ENCODE results near the gene BRAF. TPM values are rescaled to one million over a fixed set of nuclear protein-coding genes. Genes with fewer than 3 reads are reported as not detected.

BRAF gene
- total and polyA plus RNA-seq, 11 donors: 6.7 to 33.5 (median 23.4) TPM

DNA sequence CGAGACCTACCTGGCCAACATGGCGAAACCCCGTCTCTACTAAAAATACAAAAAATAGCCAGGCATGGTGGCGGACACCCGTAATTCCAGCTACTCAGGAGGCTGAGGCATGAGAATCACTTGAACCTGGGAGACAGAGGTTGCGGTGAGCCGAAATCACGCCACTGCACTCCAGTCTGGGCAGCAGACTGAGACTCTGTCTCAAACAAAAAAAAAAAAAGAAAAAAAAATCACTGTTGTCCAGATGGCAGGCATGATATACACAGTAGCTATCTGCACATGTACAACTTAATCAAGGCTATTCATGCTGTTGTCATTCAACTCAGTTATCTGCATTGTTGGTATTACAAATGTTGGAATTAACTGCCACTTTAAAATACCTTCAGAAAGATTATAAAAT is 55.3 kb downstream of the BRAF start:
- H3K27ac ChIP-seq: no peak overlapping the region
- DNase-seq: no peak
- TF ChIP-seq, protein P1, sequence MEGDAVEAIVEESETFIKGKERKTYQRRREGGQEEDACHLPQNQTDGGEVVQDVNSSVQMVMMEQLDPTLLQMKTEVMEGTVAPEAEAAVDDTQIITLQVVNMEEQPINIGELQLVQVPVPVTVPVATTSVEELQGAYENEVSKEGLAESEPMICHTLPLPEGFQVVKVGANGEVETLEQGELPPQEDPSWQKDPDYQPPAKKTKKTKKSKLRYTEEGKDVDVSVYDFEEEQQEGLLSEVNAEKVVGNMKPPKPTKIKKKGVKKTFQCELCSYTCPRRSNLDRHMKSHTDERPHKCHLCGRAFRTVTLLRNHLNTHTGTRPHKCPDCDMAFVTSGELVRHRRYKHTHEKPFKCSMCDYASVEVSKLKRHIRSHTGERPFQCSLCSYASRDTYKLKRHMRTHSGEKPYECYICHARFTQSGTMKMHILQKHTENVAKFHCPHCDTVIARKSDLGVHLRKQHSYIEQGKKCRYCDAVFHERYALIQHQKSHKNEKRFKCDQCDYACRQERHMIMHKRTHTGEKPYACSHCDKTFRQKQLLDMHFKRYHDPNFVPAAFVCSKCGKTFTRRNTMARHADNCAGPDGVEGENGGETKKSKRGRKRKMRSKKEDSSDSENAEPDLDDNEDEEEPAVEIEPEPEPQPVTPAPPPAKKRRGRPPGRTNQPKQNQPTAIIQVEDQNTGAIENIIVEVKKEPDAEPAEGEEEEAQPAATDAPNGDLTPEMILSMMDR (IDR thresholded peaks at IDR 0.05): no peak
- TF ChIP-seq POLR2A (IDR thresholded peaks at IDR 0.05): no peak
- H3K9me3 ChIP-seq: no peaks in the 10 kb centered on the region
- H3K4me1 ChIP-seq: peaks cover 0 to 16% (median 0%) of the 10 kb centered on the region in 12 donors
- H3K36me3 ChIP-seq: no peaks in the 10 kb centered on the region
- no peaks in the 10 kb centered on the region for H3K27me3 ChIP-seq
- WGBS, 4 donors: 93 to 99% (median 97%) methylated on average over 8 of the region's 8 CpGs
- intact Hi-C loops (cut with DNase I): no loop called here
- H3K4me3 ChIP-seq: no peak overlapping the region
- no peak for ATAC-seq

DNA sequence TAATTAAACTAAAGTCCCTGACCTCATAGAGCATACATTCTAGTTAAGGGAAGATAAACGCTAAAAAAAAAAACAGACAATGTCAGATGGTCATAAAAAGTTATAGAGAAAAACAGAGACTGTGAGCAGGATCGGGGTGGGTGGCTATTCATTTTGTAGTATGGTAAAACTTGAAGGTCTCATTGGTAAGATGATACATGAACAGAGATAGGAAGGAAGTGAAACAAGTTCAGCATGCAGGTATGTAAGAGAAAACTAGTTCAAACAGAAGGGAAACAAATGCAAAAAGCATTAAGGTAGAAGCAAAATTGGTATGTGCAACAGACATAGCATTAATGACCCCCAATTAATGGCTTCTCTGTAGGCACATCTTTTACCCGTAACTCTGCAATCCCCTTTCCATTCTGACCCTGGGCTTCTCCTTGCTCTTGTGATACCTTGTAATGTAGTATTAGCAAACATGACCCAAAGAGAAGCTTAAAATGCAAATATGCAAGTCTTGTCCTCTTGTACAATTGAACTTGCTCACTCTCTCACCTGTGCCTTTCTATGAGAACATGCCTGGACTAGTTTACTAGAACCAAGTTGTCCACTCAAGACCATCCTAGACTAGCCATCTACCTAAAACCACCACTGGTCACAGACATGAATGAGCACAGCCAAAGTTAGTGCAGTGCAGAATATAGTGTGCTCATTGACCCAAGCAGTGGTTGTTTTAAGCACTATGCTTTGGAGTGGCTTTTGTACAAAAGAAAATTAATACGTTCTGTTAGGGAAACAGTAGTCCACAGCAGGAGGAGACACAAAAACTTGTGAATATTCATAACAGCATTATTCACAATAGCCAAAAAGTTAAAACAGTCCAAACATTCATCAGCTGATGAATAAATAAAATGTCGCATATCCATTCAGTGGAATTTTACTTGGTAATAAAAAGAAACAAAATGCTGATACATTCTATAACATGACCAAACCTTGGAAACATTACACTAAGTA is 57.0 kb downstream of the BRAF start:
- Histone ChIP-seq H3K27me3 (no peaks in the 10 kb centered on the region), H3K9me3 (no peaks in the 10 kb centered on the region), H3K4me3 (no peak overlapping the region), H3K27ac (no peak overlapping the region), H3K4me1 (peaks cover 0 to 16% (median 0%) of the 10 kb centered on the region in 12 donors), H3K36me3 (peaks cover 0 to 3% (median 0%) of the 10 kb centered on the region in 9 donors)
- no peak for DNase-seq
- no peak for TF ChIP-seq POLR2A (IDR thresholded peaks at IDR 0.05)
- TF ChIP-seq, protein P1 (IDR thresholded peaks at IDR 0.05): no peak
- intact Hi-C loops (cut with DNase I): no loop called here
- no peak for ATAC-seq
- WGBS, 4 donors: 95 to 97% (median 96%) methylated on average over 5 of the region's 5 CpGs

GRCh38 chr7:140866926-140867325 is 57.8 kb downstream of the BRAF start:
- Histone ChIP-seq H3K36me3 (peaks cover 0 to 3% (median 0%) of the 10 kb centered on the region in 9 donors), H3K27me3 (no peaks in the 10 kb centered on the region), H3K4me1 (peaks cover 0 to 16% (median 0%) of the 10 kb centered on the region in 12 donors), H3K9me3 (no peaks in the 10 kb centered on the region), H3K27ac (no peak overlapping the region), H3K4me3 (no peak overlapping the region)
- DNase-seq: no peak
- intact Hi-C loops (cut with DNase I): no loop called here
- TF ChIP-seq POLR2A (IDR thresholded peaks at IDR 0.05): no peak
- TF ChIP-seq, protein P1 (IDR thresholded peaks at IDR 0.05): no peak
- ATAC-seq: no peak

DNA sequence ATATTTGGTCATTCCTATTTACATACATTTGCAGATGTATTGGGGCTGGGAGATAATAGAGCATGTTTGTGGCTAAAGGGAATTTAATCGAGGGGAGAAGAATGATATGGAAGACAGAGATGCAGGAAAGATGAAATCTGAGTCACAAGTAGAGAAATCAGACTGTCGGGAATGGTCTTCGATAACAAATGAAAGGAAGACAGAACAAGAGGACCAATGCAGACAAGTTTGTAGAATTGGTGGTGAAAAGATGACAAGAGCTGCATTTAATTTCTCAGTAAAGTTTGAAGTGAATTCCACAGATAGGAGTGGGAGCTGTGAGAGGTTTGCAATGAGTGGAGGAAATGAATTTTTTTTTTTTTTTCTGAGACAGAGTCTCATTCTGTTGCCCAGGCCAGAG is 60.0 kb downstream of the BRAF start:
- DNase-seq: no peak
- no peaks in the 10 kb centered on the region for H3K27me3 ChIP-seq

More for the DNA sequence above, 60.0 kb downstream of the BRAF start:
- intact Hi-C loops (cut with DNase I): no loop called here
- ATAC-seq: no peak
- 94 to 97% (median 97%) methylated on average over 3 of the region's 3 CpGs for WGBS, 4 donors
- H3K27ac ChIP-seq: no peak overlapping the region
- no peaks in the 10 kb centered on the region for H3K9me3 ChIP-seq
- H3K4me1 ChIP-seq: peaks cover 0 to 10% (median 0%) of the 10 kb centered on the region in 12 donors
- no peak for TF ChIP-seq POLR2A (IDR thresholded peaks at IDR 0.05)
- TF ChIP-seq, protein P1 (IDR thresholded peaks at IDR 0.05): no peak
- peaks cover 0 to 3% (median 0%) of the 10 kb centered on the region in 9 donors for H3K36me3 ChIP-seq
- no peak overlapping the region for H3K4me3 ChIP-seq

Data from heart left ventricle (tissue), 16 donors.